NCI-H345 treated with DMSO at 0.1 percent for 48 hours (cell line): Measurements from ENCODE around the gene GDPD4.

Experiments
- DNase-seq: peaks from one replicate; lab custom pipeline; 2025; ENCODE audit not compliant: unreplicated experiment; lab: John Stamatoyannopoulos, UW

Gene GDPD4

GRCh38 chr11:77191823-77192495 is 109.5 kb downstream of the GDPD4 start:
- DNase-seq, result no peak

GRCh38 chr11:77191429-77191822 is 110.1 kb downstream of the GDPD4 start:
- no peak for DNase-seq

- DNase-seq, result no peak
These were observed 111.0 kb downstream of the GDPD4 start for GRCh38 chr11:77190331-77191075.

- no peak for DNase-seq
These were observed 111.8 kb downstream of the GDPD4 start for GRCh38 chr11:77189588-77190210.

GRCh38 chr11:77188633-77189491 is 112.6 kb downstream of the GDPD4 start:
- DNase-seq, result peak; percentile 56

GRCh38 chr11:77187776-77188632 is 113.5 kb downstream of the GDPD4 start:
- DNase-seq, result peak; percentile 48

- no peak for DNase-seq
These were observed 114.3 kb downstream of the GDPD4 start for GRCh38 chr11:77187111-77187750.

GRCh38 chr11:77186302-77186701 is 115.2 kb downstream of the GDPD4 start:
- no peak for DNase-seq

GRCh38 chr11:77184136-77184860 is 117.2 kb downstream of the GDPD4 start:
- no peak for DNase-seq

- no peak for DNase-seq
These were observed 118.0 kb downstream of the GDPD4 start for GRCh38 chr11:77183431-77183984.

GRCh38 chr11:77182542-77183430 is 118.7 kb downstream of the GDPD4 start:
- DNase-seq, result no peak

- DNase-seq, result no peak
These were observed 119.5 kb downstream of the GDPD4 start for GRCh38 chr11:77181799-77182541.

GRCh38 chr11:77181226-77181625 is 120.3 kb downstream of the GDPD4 start:
- no peak for DNase-seq

GRCh38 chr11:77180346-77180745 is 121.1 kb downstream of the GDPD4 start:
- no peak for DNase-seq

GRCh38 chr11:77179681-77180080 is 121.8 kb downstream of the GDPD4 start:
- DNase-seq, result no peak

- DNase-seq, result no peak
These were observed 122.4 kb downstream of the GDPD4 start for GRCh38 chr11:77179048-77179447.

- no peak for DNase-seq
These were observed 123.3 kb downstream of the GDPD4 start for GRCh38 chr11:77178150-77178549.
